ENCODE data around the gene DLGAP1.

DLGAP1 gene

DNA sequence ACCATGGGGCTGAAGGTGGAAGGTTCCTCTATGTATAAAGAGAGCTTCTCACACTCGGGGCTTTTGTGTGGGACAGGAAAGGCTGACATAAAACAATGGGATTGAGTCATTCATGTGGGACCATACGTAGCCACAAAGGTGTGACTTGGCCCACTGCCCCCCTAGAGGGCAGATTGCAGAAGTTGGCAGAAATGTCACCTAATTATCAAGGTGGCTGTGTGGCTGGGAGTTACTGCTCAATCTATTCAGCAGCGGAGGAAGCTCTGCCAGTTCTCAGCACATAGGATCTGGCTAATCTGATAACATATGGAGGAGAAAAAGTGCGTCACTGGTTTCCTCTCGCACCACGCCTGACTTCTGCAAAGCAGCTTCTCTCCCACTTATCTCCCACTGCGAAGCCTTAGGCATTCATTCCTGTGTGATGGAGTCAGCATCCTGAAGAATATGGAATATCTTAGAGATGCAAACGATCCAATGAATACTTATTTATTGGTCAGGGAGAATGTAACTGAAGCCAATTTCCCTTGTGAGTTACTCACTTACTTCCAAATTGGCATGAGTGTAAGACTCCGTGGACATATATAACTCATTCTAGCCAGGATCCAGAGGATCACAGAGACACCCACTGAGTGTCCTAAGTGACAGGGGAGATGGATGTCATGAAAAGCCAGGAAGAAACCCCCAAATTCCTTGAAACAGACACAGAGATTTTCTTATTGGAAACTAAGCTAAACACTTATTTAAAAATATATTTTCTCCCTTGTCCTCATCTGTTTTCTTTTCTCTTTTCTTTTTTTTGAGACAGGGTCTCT is 660.4 kb downstream of the DLGAP1 start:
- in situ Hi-C loops (cut with MboI; ENCODE audit: low sequenced_read_pairs): no loop called here

DNA sequence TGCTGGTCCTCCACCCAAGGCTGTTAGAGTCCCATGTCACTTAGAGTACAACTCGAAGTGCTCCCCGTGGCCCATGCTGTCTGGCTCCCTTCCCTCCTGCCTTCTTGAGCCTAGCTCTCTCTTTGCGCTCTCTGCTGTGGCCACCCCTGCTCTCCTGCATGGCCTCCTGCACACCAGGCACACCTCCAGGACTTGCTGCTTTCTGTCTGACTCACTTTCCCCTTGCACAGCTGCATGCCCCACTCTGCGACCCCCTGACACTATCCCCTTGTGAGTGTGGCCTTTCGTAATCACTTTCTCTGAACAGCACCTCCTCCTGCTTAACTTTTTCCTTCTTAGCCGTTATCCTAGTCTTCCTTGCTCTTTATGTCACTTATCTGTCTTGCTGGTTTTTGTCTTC is 661.6 kb downstream of the DLGAP1 start:
- in situ Hi-C loops (cut with MboI; ENCODE audit: low sequenced_read_pairs): no loop called here

DNA sequence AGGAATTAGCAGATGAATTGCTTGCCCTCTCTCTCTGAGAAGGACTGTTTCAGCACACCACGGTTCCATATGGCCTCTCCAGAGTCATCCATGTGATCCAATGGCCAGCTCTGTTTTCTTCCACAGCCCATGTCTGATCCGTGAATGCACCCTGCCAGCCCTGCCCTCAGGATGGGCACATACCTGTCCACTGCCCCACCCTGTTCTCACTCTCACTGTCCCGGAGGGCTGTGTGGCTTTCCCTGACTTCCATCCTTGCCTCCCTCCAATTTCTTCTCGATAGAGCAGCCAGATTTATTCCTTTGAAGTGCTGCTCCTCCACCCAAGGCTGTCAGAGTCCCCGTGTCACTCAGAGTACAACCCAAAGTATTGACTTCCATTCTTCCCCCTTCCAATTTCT is 662.0 kb downstream of the DLGAP1 start:
- in situ Hi-C loops (cut with MboI; ENCODE audit: low sequenced_read_pairs): no loop called here

DNA sequence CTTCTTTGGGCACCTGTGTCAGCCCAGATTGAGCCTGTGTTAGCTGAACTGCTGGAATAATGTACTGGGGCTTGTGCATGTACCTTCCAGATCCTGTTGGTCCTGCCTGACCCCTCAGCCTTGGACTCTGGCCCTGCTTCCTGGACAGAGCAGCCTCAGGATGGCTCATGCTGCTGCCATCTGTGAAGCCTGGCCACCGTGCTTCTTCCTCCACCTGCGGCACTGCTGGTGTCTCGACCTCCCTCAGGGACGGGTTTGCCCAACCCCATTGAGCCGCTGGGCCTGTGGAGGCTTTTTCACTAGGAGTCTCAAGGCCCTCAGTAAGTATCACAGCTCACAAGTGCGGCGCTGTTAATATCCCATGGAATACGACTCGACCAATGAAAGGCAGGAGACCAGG is 662.4 kb downstream of the DLGAP1 start:
- in situ Hi-C loops (cut with MboI; ENCODE audit: low sequenced_read_pairs): no loop called here

DNA sequence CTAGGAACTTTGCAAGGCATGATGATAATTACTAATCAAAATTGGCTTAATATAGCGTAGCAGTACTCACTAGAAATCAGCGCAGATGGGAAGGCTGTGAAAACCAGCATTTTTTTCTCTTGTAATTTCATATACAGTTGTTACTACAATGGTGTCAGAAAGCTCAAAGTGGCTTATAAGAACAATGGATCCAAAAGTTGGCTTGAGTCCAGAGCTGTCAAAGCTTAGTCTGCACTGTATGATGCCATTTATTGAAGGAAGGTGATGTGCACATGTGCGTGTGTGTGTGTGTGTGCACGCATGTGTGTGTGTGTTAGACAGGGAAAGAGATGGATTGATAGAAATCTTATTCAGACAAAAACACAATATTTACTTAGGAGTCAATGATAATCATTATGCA is 663.9 kb downstream of the DLGAP1 start:
- in situ Hi-C loops (cut with MboI; ENCODE audit: low sequenced_read_pairs): no loop called here

DNA sequence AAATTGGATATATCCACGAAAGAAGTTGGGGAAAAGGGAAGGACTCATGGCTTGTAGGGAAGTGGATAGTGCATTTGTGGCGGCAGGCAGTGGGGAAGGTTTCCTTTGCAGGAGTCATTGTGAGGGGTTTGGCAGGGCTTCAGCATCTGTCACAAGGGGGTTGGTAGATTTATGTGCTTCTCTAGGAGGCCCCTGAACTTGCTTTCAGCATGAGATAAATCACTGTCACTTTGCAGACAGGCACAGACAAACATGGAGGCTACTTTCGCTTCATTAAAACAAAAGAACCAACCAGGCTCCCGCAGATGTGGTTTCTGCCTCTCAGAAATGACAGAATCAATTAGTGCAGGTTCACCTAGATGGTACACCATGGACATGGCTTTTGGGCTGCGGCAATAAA is 664.4 kb downstream of the DLGAP1 start:
- in situ Hi-C loops (cut with MboI; ENCODE audit: low sequenced_read_pairs): no loop called here

DNA sequence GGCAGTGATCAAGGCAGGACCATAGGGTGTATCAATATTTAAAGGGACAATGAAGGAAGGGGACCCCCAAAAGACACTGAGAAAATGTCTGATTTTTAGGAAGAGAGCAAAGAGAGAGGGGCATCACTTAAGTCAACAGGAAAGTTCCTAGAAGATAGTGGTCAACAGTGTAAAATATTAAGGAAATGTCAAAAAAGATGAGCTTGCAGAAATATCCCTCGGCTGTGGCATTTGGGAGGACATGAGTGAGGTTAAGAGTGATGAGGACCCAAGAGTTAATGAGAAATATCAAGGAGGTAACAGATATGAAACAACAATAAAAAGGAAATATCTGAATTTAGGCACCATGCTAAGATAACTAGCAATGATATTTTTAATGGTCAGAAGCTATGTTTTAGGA is 665.6 kb downstream of the DLGAP1 start:
- in situ Hi-C loops (cut with MboI; ENCODE audit: low sequenced_read_pairs): no loop called here

DNA sequence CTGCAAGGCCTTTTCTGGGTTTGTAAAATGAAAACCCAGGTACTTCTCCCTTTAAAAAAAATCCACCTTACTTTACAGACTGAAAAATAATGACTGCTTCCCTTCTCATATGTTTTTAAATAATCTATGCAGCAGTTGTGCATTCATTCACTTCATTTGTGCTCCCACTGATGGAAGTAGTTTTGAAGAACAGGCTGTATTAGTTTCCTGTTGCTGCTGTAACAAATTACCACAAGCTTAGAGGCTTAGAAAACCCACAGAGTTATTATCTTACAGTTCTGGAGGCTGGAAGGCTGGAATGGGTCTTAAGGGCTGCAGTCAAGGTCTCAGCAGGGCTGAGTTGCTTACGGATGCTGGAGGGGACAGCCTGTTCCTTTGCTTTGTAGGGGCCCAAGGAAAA is 670.2 kb downstream of the DLGAP1 start:
- in situ Hi-C loops (cut with MboI; ENCODE audit: low sequenced_read_pairs): no loop called here

DNA sequence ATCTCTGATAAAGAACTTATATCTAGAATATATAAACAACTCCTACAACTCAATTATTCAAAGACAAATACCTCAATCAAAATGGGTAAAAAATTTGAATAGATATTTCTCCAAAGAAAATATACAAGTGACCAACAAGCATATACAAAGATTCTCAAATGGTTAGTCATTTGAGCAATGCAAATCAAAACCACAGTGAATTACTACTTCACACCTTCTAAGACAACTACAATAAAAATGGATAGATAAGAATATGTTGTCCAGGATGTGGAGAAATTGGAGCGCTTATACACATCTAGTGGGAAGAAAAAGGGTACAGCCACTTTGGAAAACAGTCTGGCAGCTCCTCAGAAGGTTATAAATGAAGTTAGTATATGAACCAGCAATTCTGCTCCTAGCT is 672.2 kb downstream of the DLGAP1 start:
- in situ Hi-C loops (cut with MboI; ENCODE audit: low sequenced_read_pairs): no loop called here

DNA sequence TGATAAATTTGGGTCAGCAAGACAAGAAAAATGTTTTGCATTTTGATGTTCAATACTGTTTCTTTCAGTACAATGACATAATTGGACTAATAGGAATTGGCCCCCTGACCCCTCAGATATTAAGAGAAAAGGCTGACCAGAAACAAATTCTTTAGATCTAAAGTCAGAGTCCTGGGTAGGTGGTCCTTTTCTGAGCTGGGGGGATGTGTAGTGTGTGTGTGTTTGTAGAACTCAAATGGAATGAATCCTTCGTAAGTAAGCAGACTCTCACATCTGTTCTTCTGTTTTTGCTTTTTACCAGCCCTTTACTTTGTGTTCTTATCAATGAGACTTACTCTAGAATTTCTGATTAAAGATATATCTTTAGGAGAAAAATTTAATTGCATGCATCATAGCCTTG is 677.4 kb downstream of the DLGAP1 start:
- in situ Hi-C loops (cut with MboI; ENCODE audit: low sequenced_read_pairs): no loop called here

DNA sequence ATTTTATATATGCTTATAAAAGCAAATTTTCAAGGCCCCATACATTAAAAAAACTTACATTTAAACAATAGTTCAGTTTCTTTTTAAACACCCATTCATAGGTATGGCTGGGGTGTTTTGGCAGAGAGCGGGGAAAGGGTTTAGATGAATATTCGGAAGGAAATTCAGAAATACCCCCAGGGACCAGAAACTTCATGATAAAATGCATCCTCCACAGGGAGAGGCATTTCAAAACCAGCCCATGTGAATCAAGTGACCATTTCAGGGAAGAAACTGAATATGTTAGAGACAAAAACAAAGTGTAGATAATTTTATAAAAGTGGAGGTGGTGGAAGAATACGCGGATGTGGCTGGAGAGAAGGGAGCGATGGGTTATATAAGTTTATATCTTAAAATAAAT is 678.0 kb downstream of the DLGAP1 start:
- in situ Hi-C loops (cut with MboI; ENCODE audit: low sequenced_read_pairs): no loop called here

DNA sequence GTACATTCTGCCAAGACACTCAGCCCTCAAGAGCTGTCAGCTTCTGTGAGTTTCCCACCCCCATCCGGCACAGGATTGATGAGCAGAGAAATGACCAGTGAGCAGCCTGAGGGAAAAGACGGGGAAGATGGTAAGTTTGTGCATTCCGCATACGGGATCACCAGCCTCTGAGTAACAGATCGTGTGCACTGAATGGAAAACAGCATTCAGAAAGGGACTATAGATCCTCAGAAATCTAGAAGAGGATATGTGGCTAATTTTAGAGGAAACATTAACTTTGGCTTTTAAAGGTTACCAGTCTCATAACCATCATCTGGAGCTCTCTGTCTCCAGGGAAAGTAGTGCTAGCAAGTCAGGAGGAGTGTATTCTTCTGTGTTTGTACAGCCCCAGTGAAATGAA is 679.1 kb downstream of the DLGAP1 start:
- in situ Hi-C loops (cut with MboI; ENCODE audit: low sequenced_read_pairs): no loop called here

DNA sequence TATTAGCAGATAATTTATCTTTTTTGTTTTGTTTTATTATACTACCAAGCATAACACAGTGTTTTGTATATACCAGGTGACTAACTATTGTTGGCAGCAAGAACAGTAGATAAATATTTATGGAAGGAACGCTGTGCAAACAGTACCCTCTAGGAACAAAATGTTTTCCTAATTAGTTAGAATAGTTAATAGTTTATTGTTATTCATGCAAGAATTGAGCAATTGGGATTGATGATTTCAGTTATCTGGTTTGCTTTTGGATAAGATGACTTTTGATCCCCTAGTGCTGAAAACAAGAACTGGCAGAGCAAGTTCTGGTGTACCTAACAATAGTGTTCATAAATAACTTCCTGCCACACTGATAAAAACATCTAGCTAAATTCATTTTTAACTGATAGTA is 681.8 kb downstream of the DLGAP1 start:
- in situ Hi-C loops (cut with MboI; ENCODE audit: low sequenced_read_pairs): no loop called here

DNA sequence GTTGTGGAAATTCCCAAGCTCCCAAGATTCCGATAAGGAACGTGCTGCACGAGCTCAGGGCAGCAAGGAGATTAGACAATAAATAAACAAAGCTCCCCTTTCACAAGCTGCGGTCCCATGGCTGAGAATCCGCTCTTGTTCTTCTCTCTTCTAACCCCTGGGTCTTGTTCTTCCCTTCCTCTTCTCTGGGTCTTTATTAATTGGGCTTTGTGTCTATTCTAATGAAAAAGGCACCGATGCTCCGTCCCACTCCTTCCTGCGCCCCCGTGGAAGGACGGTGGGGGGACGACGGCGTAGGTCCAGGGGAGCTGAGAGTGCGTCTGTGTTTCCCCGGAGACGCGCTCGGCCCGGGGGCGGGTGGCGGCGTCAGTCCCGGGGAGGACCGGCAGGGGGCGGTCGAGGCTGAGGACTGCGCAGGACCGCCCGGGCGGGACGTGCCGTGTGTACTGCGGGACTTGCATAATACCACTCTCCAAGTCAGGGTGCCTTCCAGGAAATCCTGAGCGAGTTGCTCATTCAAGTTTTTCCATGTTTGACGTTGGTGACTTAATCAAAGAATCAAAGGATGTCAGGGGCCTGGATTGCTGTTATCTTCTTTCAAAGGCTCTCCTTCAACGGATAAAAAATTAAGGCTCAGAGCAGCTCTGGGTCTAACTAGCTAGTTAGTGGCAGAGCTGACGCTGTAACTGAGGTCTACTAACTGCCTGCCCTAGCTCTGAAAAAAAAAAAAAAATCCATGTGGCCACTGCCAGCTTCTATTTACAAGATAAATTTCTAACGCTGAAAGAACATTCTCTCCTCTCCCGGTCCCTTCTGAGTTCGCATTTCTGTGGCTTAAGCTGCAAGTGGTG is 683.8 kb downstream of the DLGAP1 start:
- in situ Hi-C loops (cut with MboI; ENCODE audit: low sequenced_read_pairs): no loop called here

DNA sequence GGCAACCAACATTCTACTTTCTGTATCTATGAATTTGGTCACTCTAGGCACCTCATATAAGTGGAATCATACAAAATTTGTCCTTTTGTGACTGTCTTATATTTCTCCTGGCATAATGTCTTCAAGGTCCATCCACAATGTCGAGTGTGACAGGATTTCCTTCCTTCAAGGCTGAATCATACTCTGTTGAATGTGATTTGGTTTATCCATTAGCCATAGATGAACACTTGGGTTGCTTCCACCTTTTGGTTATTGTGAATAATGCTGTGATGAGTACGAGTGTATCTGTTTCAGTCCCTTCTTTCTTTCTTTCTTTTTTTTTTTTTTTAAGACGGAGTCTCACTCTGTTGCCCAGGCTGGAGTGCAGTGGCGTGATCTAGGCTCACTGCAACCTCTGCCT is 693.8 kb downstream of the DLGAP1 start:
- in situ Hi-C loops (cut with MboI; ENCODE audit: low sequenced_read_pairs): no loop called here

DNA sequence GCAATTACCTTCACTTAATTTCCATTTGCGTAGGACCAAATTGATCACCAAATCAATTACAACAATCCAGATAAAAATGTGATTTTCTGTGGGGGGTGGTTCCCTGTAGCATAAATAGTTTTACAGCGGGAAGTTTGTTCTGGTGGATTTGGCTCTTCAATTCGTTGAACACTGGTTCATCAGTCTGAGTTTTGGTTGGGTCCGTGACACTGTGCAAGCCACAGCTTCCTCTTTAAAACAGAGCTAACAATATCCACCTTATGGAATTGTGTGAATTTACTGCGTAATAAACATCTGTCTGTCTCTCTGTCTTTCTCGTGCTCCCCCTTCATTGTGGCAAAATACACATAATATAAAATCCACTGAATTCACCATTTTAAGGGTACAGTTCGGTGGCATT is 694.4 kb downstream of the DLGAP1 start:
- in situ Hi-C loops (cut with MboI; ENCODE audit: low sequenced_read_pairs): no loop called here

DNA sequence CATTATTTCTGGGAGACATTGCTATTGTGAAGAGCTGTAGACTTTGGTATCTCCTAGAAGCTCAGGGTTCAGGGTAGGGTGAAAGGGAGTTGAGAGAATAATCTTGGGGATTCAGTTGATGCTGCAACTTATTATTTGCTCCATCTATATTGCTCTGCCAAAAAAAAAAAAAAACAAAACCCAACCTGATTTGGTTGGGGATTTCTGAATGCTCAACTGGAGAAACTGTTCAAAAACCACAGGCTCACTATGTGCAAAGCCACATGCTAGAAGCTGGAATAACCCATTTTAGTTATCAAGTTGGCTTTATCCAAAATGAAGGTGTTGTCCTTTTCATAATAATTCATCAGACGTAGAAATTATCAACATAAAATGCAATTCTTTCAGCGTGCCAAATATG is 696.0 kb downstream of the DLGAP1 start:
- in situ Hi-C loops (cut with MboI; ENCODE audit: low sequenced_read_pairs): no loop called here

DNA sequence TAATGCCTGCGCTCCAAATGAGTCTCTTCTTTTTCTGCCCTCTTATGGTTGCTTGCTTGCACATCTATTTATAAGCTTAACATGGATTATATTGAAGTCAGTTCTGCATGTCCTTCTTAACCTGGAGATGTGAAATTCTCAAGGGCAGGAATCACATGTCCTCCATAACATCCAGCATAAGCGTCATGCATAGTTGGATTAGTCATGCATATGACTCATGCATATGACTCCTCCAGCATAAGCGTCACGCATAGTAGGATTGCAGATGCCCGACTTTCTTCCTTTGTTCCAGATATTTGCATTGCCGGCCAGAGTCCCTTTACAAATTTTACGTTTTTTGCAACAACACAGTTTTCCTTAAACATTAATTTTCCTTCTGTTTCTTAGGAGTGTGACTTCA is 696.6 kb downstream of the DLGAP1 start:
- in situ Hi-C loops (cut with MboI; ENCODE audit: low sequenced_read_pairs): no loop called here

DNA sequence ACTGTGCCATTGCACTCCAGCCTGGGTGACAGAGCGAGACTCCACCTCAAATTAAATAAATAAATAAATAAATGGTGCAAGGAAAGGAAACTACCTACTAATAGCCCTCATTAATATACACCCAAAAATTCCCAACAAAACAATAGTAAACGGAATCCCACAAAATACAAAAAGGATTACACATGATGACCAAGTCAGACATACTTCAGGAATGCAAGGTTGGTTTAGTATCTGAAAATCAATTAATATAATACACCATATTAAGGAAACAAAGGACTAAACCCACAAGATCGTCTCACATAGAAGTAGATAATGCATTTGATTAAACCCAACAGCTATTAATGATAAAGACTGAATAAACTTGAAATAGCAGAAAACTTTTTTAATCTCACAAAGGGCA is 697.7 kb downstream of the DLGAP1 start:
- in situ Hi-C loops (cut with MboI; ENCODE audit: low sequenced_read_pairs): no loop called here

DNA sequence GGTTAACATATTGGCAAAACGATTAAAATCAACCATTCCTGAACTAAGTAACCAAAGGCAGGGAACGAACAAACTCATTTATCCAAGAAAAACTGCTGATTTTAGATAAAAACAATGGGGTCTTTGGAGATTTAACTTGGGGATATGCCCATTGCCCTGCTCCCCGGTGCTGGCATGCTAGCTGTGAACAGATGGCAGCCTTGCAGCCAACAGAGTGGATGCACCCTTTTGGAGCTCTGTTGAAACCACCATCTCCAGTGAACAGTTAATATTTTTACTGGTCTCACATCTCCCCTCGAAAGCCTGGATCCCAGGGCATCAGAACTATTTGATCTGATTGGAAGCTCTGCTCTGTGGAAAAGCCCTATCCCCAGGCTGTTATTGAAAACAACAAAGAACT is 702.0 kb downstream of the DLGAP1 start:
- in situ Hi-C loops (cut with MboI; ENCODE audit: low sequenced_read_pairs): no loop called here

DNA sequence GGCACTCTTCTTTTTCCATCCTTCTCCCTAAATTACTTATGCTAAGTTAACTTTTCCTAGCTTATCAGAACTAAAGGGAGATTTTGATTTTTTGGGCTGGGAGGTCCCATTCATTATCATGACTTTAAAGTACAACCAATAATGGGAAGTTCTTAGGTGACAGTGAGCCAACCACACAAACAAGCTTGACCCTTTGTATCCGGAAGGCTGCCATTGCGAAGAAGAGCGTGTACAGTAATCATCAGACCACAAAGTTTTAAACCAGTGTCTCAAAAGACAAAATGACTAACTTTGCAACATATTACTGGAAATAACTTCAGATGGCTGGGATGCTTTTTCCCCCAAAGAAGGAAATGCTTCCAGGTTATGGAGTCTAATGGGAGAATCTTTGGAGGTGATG is 707.0 kb downstream of the DLGAP1 start:
- in situ Hi-C loops (cut with MboI; ENCODE audit: low sequenced_read_pairs): no loop called here
